ENCODE measurements around the gene KLHL5.
A peak's percentile ranks its signal among the peaks of the same experiment; 100 is the strongest.

The KLHL5 gene

DNA sequence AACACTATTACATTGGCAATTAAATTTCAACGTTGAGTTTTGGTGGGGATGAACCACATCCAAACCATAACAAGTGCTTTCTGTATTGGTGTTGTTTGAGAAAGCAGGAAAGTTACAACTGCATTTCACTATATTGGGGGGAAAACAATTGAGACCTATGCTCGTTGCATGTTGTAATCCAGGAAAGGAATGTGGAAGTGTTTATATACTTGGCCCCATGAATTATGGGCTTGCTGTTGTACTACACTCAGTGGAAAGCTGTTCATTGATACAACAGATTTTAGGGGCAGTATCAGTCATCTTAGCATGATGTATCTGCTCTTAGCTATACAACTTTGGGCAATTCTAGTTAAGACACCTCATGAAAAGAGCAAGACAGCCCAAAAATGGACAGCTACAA is 52.4 kb downstream of the KLHL5 start:
- no peak overlapping the region for H2AFZ ChIP-seq (ENCODE audit: low read depth, low read length)
- DNase-seq: no peak
- H3K36me3 ChIP-seq (ENCODE audit: insufficient read depth, low read length): peaks cover 22% of the 10 kb centered on the region; the same call in 1 of the 2 replicates

DNA sequence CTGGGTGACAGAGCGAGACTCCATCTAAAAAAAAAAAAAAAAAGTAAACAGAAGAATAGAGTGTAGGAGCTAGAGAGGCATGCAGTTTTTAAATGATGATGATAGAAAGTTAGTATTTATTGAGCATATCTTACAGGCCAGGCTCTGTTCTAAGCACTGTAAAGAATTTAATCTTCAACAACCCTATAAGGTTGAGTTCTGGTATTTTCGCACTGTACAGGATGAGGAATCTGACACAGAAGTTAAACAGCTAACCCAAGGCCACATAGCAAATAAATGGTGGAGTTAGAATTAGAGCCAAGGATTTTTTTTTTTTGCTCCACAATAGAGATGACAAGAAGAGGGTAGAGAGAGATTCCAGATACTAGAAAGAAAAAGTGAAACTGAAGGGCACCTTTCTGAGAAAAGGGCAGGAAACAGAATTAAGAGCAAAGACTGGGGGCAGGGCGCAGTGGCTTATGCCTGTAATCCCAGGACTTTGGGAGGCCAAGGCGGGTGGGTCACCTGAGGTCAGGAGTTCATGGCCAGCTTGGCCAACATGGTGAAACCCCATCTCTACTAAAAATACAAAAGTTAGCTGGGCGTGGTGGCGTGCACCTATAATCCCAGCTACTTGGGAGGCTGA is 56.1 kb downstream of the KLHL5 start:
- Histone ChIP-seq H3K27ac (ENCODE audit: low read length) (peak overlapping the region; percentile 60), H3K27me3 (ENCODE audit: insufficient read depth, low read length, poor library complexity) (no peaks in the 10 kb centered on the region), H3K79me2 (ENCODE audit: insufficient read depth, low read length) (no peaks in the 10 kb centered on the region), H3K9ac (ENCODE audit: low read depth, low read length) (no peak overlapping the region), H2AFZ (ENCODE audit: low read depth, low read length) (no peak overlapping the region), H3K4me3 (ENCODE audit: low read depth in 1 of 2, low read length in 2 of 2) (no peak overlapping the region), H3K9me3 (ENCODE audit: insufficient read depth, low read length, severe bottlenecking) (no peaks in the 10 kb centered on the region), H3K4me2 (ENCODE audit: insufficient read depth, low read length) (peak overlapping the region; percentile 23; the same call in 1 of the 2 replicates), H3K36me3 (ENCODE audit: insufficient read depth, low read length) (peaks cover 18% of the 10 kb centered on the region; the same call in 1 of the 2 replicates), H4K20me1 (ENCODE audit: insufficient read depth, low read length) (no peaks in the 10 kb centered on the region), H3K4me1 (ENCODE audit: insufficient read depth, low read length) (peaks cover 27% of the 10 kb centered on the region)
- ATAC-seq (ENCODE audit: insufficient read depth, low read depth): peak; percentile 88
- TF ChIP-seq EZH2 (IDR thresholded peaks at IDR 0.05; ENCODE audit: borderline replicate concordance, low read depth, low read length, severe bottlenecking): no peak
- no peak for TF ChIP-seq CTCF (IDR thresholded peaks at IDR 0.05; ENCODE audit: borderline replicate concordance, extremely low read depth, low read length, poor library complexity, severe bottlenecking)
- peak; percentile 72 for DNase-seq

More for the DNA sequence above, 52.4 kb downstream of the KLHL5 start:
- no peaks in the 10 kb centered on the region for H3K27me3 ChIP-seq (ENCODE audit: insufficient read depth, low read length, poor library complexity)
- no peak overlapping the region for H3K27ac ChIP-seq (ENCODE audit: low read length)
- H3K9ac ChIP-seq (ENCODE audit: low read depth, low read length): no peak overlapping the region
- no peak for ATAC-seq (ENCODE audit: insufficient read depth, low read depth)
- H3K79me2 ChIP-seq (ENCODE audit: insufficient read depth, low read length): no peaks in the 10 kb centered on the region
- no peaks in the 10 kb centered on the region for H4K20me1 ChIP-seq (ENCODE audit: insufficient read depth, low read length)
- no peaks in the 10 kb centered on the region for H3K9me3 ChIP-seq (ENCODE audit: insufficient read depth, low read length, severe bottlenecking)
- H3K4me2 ChIP-seq (ENCODE audit: insufficient read depth, low read length): no peak overlapping the region
- no peak overlapping the region for H3K4me3 ChIP-seq (ENCODE audit: low read depth in 1 of 2, low read length in 2 of 2)
- TF ChIP-seq EZH2 (IDR thresholded peaks at IDR 0.05; ENCODE audit: borderline replicate concordance, low read depth, low read length, severe bottlenecking): no peak
- peaks cover 27% of the 10 kb centered on the region for H3K4me1 ChIP-seq (ENCODE audit: insufficient read depth, low read length)

DNA sequence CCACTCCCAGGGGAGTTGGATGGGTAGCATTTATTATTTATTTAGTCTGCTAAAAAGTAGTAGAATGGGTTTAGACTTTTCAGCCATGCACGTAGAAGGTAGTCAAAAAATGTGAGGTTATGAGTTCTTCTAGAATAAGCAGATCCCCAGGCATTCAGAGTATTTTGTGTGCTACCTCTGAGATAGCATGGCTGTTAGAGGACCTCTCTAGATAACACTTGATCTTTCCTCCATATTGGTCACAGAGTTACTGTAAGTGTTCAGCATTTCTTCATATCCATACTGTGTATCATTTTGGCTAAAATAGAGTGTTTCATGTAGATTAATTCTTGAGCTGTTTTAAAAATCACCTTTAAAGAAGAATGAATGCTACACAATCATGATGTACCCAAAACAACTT is 58.4 kb downstream of the KLHL5 start:
- peaks cover 27% of the 10 kb centered on the region for H3K4me1 ChIP-seq (ENCODE audit: insufficient read depth, low read length)
- no peak overlapping the region for H2AFZ ChIP-seq (ENCODE audit: low read depth, low read length)
- H3K4me3 ChIP-seq (ENCODE audit: low read depth in 1 of 2, low read length in 2 of 2): no peak overlapping the region
- H3K27me3 ChIP-seq (ENCODE audit: insufficient read depth, low read length, poor library complexity): no peaks in the 10 kb centered on the region
- H3K4me2 ChIP-seq (ENCODE audit: insufficient read depth, low read length): no peak overlapping the region
- no peak for TF ChIP-seq CTCF (IDR thresholded peaks at IDR 0.05; ENCODE audit: borderline replicate concordance, extremely low read depth, low read length, poor library complexity, severe bottlenecking)
- no peak for TF ChIP-seq EZH2 (IDR thresholded peaks at IDR 0.05; ENCODE audit: borderline replicate concordance, low read depth, low read length, severe bottlenecking)
- H3K9ac ChIP-seq (ENCODE audit: low read depth, low read length): no peak overlapping the region
- no peaks in the 10 kb centered on the region for H3K9me3 ChIP-seq (ENCODE audit: insufficient read depth, low read length, severe bottlenecking)
- no peak for ATAC-seq (ENCODE audit: insufficient read depth, low read depth)
- H3K36me3 ChIP-seq (ENCODE audit: insufficient read depth, low read length): 0 out of 2 replicates have a peak, but pooled peaks cover 3% of the 10 kb centered on the region
- H3K79me2 ChIP-seq (ENCODE audit: insufficient read depth, low read length): no peaks in the 10 kb centered on the region
- DNase-seq: no peak
- H3K27ac ChIP-seq (ENCODE audit: low read length): no peak overlapping the region
- no peaks in the 10 kb centered on the region for H4K20me1 ChIP-seq (ENCODE audit: insufficient read depth, low read length)

DNA sequence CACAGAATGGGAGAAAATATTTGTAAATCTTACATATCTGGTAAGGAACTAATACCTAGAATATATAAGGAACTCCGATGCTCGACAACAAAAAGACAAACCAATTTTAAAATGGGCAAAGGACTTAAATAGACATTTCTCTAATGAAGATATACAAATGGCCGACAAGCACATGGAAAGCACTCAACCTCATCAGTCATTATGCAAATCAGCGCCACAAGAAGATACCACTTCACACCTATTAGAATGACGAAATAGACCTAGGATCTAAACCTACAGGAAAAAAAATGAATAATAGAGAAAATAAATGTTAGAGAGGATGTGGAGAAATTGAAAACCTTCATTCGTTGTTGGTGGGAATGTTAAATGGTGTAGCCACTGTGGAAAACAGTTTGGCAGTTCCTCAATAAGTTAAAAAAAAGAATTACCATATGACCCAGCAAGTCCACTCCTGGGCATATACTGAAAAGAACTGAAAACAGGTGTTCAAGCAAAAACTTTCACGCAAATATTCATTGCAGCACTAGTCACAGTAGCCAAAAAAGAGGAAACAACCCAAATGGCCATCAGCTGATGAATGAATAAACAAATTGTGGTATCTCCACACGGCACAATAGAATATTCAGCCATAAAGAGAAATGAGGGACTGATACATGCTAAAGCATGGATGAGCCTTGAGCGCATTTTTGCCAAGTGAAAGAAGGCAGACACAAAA is 63.0 kb downstream of the KLHL5 start:
- DNase-seq: no peak
- Histone ChIP-seq H3K27ac (ENCODE audit: low read length) (no peak overlapping the region), H3K9ac (ENCODE audit: low read depth, low read length) (no peak overlapping the region), H3K27me3 (ENCODE audit: insufficient read depth, low read length, poor library complexity) (no peaks in the 10 kb centered on the region), H4K20me1 (ENCODE audit: insufficient read depth, low read length) (no peaks in the 10 kb centered on the region), H3K79me2 (ENCODE audit: insufficient read depth, low read length) (no peaks in the 10 kb centered on the region), H3K4me3 (ENCODE audit: low read depth in 1 of 2, low read length in 2 of 2) (no peak overlapping the region), H3K36me3 (ENCODE audit: insufficient read depth, low read length) (0 out of 2 replicates have a peak, but pooled peaks cover 3% of the 10 kb centered on the region), H3K4me1 (ENCODE audit: insufficient read depth, low read length) (no peaks in the 10 kb centered on the region), H3K9me3 (ENCODE audit: insufficient read depth, low read length, severe bottlenecking) (no peaks in the 10 kb centered on the region), H2AFZ (ENCODE audit: low read depth, low read length) (no peak overlapping the region), H3K4me2 (ENCODE audit: insufficient read depth, low read length) (no peak overlapping the region)
- no peak for ATAC-seq (ENCODE audit: insufficient read depth, low read depth)
- TF ChIP-seq EZH2 (IDR thresholded peaks at IDR 0.05; ENCODE audit: borderline replicate concordance, low read depth, low read length, severe bottlenecking) (no peak), CTCF (IDR thresholded peaks at IDR 0.05; ENCODE audit: borderline replicate concordance, extremely low read depth, low read length, poor library complexity, severe bottlenecking) (no peak)

Measured in DND-41 (cell line).